HG03439 (cell line): ENCODE data around the gene SRSF7.
A peak's percentile ranks its signal among the peaks of the same experiment; 100 is the strongest.
"Not testable (repeated sequence)": the region's sequence is repeated elsewhere in the genome, so short reads cannot be mapped to it uniquely, and the experiment has no call there.

ENCODE experiments used
- ATAC-seq: cut with Tn5 transposase; IDR thresholded peaks from one replicate; pipeline ENCODE4 v1.9.1; 2021; ENCODE audit warnings: mild to moderate bottlenecking, moderate library complexity; ENCODE audit not compliant: unreplicated experiment

SRSF7 gene

GRCh38 chr2:38734299-38735058 is 16.7 kb downstream of the SRSF7 start:
- ATAC-seq = no peak

DNA sequence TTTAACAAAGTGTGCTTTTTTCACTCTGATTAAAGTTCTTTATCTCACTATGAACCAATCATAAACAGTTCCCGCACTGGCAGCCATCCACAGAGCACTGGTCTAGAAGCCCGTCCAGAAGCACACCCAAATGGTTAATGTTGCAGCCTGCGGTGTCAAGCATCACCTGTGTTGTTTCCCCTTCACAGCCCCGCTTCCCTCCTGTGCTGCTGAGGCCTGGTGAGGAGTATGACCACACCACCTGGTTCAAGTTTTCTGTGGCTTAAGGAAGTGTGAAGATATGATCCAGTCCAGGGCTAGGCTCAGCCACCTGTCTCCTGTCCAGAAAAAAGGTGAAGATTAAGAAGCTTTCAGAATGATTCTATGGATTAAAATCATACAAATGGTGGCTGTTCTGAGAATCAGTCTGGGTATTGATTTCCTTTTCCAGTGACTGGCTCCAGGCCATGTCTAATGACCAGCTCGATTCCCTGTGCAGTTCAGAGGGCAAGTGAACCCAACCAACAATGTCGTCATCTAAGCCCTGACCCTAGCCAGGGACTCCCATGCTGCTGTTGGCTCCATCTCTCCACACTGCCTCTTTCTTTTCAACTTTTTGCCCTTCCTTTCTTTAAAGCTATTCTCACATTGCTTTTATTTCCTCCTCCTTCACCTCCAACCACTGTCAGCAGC is 17.7 kb downstream of the SRSF7 start:
- ATAC-seq = no peak

DNA sequence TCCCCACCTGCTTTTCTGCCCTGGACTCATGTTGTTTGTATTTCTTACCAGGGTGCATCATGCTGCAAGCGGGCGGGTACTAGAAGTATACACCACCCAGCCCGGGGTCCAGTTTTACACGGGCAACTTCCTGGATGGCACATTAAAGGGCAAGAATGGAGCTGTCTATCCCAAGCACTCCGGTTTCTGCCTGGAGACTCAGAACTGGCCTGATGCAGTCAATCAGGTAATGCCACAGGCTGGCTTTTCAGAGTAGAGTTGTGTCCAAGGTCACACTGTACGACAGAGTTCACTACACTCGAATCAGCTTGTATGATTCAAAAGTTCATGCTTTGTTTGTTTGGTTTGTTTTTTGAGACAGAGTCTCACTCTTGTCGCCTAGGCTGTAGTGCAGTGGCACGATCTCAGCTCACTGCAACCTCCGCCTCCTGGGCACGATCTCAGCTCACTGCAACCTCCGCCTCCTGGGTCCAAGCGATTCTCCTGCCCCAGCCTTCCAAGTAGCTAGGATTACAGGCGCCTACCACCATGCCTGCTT is 19.4 kb downstream of the SRSF7 start:
- ATAC-seq = no peak

DNA sequence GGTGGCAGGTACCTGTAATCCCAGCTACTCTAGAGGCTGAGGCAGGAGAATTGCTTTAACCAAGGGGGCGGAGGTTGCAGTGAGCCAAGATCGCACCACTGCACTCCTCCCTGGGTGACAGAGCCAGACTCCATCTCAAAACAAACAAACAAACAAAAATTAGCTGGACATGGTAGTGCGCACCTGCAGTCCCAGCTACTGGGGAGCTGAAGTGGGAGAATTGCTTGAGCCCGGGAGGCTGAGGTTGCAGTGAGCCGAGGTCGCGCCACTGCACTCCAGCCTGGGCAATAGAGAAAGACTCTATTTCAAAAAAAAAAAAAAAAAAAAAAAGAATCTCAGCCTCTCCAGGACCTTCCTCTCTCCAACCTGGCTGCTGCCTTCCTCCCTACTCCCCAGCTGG is 20.1 kb downstream of the SRSF7 start:
- ATAC-seq = no peak

DNA sequence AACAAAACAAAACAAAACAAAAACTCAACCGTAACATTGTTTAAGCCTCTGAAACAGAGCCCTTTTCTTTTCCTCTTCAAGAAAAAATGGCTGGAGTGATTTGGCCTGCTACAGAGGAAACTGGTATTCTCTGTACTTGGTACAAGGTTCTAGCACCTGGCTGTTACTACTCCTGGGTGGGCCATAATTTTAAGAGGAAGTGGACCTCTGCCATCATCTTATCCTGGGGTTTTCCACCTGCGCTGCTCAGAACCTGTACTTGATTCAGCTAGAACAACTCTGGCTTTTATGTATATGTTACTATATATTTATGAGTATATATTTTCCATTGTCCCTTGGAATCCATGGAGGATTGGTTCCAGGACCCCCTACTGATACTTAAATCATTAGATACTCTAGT is 22.5 kb downstream of the SRSF7 start:
- no peak for ATAC-seq

DNA sequence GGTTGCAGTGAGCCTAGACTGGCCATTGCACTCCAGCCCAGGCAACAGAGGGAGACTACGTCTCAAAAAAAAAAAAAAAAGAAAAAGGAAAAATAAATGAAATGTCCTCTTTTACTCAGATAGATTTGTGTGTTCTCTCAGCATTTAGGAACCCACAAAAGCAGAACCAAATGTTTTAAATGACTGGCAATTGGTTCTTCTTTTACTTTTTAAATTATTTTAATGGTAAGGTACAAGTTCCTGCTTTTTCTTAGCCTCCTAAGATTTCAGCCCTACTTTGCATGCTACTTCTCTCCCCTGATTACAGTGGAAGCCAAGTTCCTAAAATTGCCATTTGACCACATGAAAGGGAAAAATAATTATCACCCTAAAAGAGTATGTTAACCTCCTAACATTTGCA is 23.5 kb downstream of the SRSF7 start:
- ATAC-seq = no peak

DNA sequence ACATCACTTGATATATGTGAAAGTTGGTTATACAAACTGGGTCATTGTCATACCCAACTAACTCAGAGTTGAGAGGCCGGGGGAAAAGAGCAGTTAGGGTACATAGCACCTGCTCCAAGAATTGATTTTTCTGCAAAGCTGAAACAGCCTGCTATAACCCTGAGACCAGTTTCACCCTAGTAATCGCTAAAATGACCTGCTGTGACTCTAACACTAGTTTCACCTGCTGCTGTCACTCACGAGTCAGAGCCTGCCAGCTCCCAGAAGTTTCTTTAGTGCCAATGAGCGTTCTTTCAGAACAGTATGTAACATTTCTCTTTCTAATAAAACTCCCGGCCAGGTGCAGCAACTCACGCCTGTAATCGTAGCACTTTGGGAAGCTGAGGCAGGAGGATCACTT is 28.0 kb downstream of the SRSF7 start:
- ATAC-seq = peak; percentile 54

DNA sequence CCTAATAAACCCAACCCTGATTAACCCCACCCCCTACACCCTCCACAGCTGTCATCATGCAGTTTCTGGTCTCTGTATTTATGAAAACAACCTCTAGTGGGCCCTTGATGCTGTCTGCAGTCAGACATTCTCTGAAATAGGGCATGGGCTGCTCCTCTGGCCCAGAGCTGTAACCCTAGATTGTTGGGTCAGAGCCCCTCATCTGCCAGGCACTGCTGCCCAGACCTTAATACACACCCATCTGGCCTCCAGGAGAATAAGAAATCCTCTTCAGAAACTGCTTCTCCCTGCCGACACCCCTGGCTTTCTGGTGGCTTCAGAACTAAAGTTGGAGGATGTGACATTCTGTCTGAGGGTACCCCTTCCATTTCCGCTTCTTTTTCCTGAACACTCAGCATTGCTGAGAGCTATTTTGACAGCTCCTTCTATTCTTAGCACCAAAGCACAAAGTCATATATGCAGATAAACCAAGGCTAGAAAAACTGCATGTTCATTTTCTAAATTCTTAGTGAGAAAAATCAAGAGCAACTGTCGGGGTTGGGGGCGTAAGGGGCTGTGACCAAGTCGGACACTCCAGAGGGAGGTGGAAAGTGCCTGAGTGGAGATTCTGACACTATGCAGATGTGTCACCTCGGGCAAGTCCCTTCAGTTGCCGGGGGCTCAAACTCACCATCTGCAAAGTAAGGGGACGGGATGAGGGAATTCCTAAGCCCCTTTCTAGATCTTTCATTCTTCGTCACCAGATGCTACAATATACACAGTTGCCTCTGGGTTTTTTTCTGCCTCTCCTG is 28.7 kb downstream of the SRSF7 start:
- peak; percentile 36 for ATAC-seq

- ATAC-seq = no peak
These were observed 30.4 kb downstream of the SRSF7 start for GRCh38 chr2:38720613-38721241.

GRCh38 chr2:38719706-38720105 is 31.5 kb downstream of the SRSF7 start:
- no peak for ATAC-seq

GRCh38 chr2:38718601-38719000 is 32.6 kb downstream of the SRSF7 start:
- ATAC-seq = no peak

GRCh38 chr2:38716185-38716584 is 35.0 kb downstream of the SRSF7 start:
- ATAC-seq = no peak

- ATAC-seq = not testable (repeated sequence)
These were observed 36.2 kb downstream of the SRSF7 start for GRCh38 chr2:38714941-38715340.

DNA sequence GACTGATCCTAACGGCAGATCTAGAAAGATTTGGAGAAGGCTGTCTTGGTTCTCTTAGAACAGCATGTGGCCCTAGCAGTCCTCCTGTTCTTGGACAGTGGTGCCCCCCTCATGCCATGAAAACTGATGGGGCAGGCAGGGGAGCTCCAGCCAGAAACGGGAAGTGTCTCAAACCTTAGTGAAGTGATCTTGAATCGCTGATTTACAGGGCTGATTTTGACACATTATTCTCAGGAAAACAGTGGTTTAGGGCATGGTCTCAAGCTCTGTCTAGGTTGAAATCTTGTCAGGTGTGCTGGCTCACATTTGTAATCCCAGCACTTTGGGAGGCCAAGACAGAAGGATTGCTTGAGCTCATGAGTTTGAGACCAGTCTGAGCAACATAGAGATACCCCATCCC is 37.8 kb downstream of the SRSF7 start:
- ATAC-seq = no peak

DNA sequence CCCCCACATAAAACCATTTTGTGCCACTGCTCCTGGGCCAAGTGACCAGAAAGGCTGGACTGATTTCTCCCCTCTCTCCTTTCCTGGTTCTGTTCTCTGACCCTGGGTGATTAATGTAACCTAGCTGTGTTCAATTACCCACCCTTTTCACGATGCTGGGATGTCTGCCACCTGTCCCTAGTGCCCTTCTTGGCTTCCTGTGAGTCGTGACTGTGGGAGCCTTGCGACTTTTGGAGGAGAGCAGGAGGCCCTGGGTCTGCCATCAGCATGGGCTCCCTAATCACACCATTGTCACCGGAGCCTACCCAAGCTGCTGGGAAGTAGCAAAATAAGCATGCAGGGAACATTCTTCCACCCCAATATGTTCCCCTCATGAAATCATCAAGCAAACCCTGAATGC is 38.3 kb downstream of the SRSF7 start:
- ATAC-seq = no peak

DNA sequence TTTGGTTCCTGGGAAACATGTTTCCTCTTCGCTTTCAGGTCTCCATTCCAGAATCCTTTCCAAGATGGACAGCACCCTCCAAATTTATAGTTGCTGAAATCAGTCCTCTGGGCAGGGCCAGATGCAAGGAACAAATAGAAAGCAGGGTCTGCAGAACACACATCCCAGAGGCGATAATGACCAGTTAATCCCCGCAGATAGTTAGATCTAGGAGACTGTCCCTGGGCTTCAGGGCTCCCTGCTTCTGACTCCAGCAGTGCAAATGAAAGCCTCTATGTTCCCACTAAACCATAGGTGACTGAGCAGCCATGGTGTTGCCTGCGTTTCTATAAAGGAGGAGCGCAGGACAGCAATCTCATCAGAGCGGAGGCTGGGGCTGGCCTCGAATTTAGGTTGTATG is 38.7 kb downstream of the SRSF7 start:
- ATAC-seq = no peak

- no peak for ATAC-seq
These were observed 39.6 kb downstream of the SRSF7 start for GRCh38 chr2:38711558-38711957.

DNA sequence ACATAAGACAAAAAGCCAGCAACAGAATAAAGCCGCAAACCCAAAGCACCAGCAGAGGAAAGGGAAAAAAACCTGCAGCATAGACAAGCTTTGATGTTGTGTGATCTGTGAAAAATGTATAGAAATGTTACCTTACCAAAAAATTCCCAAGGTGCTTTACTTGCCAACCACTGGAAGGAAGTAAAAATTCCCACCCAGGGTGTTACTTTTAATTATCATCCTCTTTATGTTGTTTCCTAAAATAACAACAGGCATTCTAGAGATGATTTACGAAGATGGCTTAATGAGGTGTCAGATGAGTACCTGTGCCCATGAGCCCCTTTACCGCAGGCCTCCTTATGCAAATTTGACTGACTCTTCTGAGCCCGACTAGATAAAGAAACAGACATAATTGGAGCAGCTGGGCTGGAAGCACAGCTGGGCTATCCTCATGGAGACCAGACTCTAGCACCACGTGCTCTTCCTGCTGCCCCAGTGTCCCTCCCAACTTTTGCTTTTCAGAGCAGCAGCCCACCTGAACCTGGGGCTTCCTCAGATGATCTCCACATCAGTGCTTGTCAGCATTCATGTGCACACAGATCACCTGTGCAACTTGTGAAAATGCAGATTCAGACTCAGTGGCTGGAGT is 41.5 kb downstream of the SRSF7 start:
- ATAC-seq = no peak

GRCh38 chr2:38708900-38709566 is 42.1 kb downstream of the SRSF7 start:
- ATAC-seq = no peak

DNA sequence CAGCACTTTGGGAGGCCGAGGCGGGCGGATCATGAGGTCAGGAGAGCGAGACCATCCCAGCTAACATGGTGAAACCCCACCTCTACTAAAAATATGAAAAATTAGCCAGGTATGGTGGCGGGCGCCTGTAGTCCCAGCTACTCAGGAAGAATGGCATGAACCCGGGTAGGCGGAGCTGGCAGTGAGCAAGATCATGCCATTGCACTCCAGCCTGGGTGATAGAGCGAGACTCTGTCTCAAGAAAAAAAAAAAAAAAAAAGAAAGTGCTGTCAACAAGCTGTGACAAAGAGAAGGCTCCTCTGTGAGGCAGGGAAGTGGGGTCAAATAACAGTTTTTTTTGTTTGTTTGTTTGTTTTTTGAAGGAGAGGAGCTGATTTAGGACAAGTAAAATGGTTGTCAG is 42.7 kb downstream of the SRSF7 start:
- not testable (repeated sequence) for ATAC-seq
